HFFc6 (cell line): Measurements from ENCODE around the gene ADIPOR2. TPM values are rescaled to one million over a fixed set of nuclear protein-coding genes. Genes with fewer than 3 reads are reported as not detected.

Source experiments
- DNase-seq: peaks from one replicate; pipeline ENCODE4 v3.0.0-alpha.2; 2018
- H3K27ac Mint-ChIP-seq: 2 replicates; pipeline ENCODE4 v1.8.0; 2020; ENCODE audit warnings: mild to moderate bottlenecking, mixed read lengths
- H3K27me3 Mint-ChIP-seq: 2 replicates; pipeline ENCODE4 v1.8.0; 2021; ENCODE audit warnings: mild to moderate bottlenecking, moderate library complexity, mixed read lengths; ENCODE audit not compliant: insufficient read depth
- H3K36me3 Mint-ChIP-seq: 2 replicates; pipeline ENCODE4 v1.8.0; 2021; ENCODE audit warnings: low read depth, mixed read lengths
- H3K4me1 Mint-ChIP-seq: 2 replicates; pipeline ENCODE4 v1.8.0; 2020; ENCODE audit warnings: low read depth, mixed read lengths
- H3K4me3 Mint-ChIP-seq: 2 replicates; pipeline ENCODE4 v1.8.0; 2020; ENCODE audit warnings: mild to moderate bottlenecking, moderate library complexity, mixed read lengths
- H3K9me3 Mint-ChIP-seq: 2 replicates; pipeline ENCODE4 v1.8.0; 2020; ENCODE audit warnings: mild to moderate bottlenecking, mixed read lengths
- CTCF ChIP-seq: fragments of 200-600 bp; sonication (generic); IDR thresholded peaks from 2 replicates; pipeline ENCODE4 v1.5.0; 2021; ENCODE audit warnings: antibody characterized with exemption, mild to moderate bottlenecking
- total RNA-seq, 6 experiments: library from RNA; stranded (reverse); fragmentation: NEBNext Ultra II Directional; extraction: Animal tissue kit (Norgen Biotek cat#: 25700); gene quantifications; 2 replicates in 1 of 6; 3 replicates in 5 of 6; pipeline ENCODE4 v1.2.3, GENCODE V29; 2021

ADIPOR2 gene
- total RNA-seq, 6 experiments from 2014 or later: 38.9 to 50.1 (median 44.9) TPM

GRCh38 chr12:1716911-1717310 lies 26.0 kb downstream of the ADIPOR2 start:
- TF ChIP-seq CTCF: no peak
- peaks cover 27% of the 10 kb centered on the region for H3K4me1 Mint-ChIP-seq
- peaks cover 7% of the 10 kb centered on the region for H3K9me3 Mint-ChIP-seq
- peaks cover 34% of the 10 kb centered on the region for H3K36me3 Mint-ChIP-seq
- H3K27me3 Mint-ChIP-seq: no peaks in the 10 kb centered on the region
- H3K27ac Mint-ChIP-seq: no peak overlapping the region
- no peak for DNase-seq
- H3K4me3 Mint-ChIP-seq: no peak overlapping the region

GRCh38 chr12:1719139-1719538 lies 28.3 kb downstream of the ADIPOR2 start:
- Mint-ChIP-seq H3K27me3 (peaks cover 1% of the 10 kb centered on the region; the same call in 1 of the 2 replicates), H3K27ac (no peak overlapping the region), H3K9me3 (peaks cover 7% of the 10 kb centered on the region), H3K36me3 (peaks cover 23% of the 10 kb centered on the region), H3K4me3 (no peak overlapping the region), H3K4me1 (peaks cover 27% of the 10 kb centered on the region)
- DNase-seq: no peak
- TF ChIP-seq CTCF: no peak

DNA sequence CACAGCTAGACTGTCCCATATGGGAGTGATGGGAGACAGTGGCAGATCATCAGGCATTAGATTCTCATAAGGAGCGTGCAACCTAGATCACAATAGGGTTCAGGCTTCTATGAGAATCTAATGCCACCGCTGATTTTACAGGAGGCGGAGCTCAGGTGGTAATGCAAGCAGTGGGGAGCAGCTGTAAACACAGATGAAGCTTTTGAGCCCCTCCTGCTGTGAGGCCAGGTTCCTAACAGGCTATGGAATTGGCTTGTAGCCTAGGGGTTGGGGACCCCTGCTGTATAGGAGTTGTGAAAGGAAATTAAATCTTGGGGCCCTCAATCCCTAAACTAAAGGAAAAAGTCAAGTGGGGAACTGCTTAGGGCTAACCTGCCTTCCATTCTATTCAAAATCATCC lies 29.6 kb downstream of the ADIPOR2 start:
- TF ChIP-seq CTCF: no peak
- peaks cover 13% of the 10 kb centered on the region for H3K36me3 Mint-ChIP-seq
- no peaks in the 10 kb centered on the region for H3K9me3 Mint-ChIP-seq
- H3K4me1 Mint-ChIP-seq: peaks cover 27% of the 10 kb centered on the region
- peaks cover 1% of the 10 kb centered on the region; the same call in 1 of the 2 replicates for H3K27me3 Mint-ChIP-seq
- no peak overlapping the region for H3K27ac Mint-ChIP-seq
- H3K4me3 Mint-ChIP-seq: no peak overlapping the region
- DNase-seq: no peak

DNA sequence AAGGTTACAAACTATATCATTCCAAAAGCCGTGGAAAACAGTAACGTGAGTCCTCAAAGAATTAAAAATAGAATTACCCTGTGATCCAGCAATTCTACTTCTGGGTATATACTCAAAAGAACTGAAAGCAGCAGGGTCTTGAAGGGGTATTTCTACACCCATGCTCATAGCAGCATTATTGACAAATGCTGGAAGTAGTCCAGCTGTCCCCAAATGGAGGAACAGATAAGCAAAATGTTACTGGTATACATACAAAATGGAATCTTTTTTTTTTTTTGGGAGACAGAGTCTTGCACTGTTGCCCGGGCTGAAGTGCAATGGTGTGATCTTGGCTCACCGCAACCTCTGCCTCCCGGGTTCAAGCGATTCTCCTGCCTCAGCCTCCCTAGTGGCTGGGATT lies 32.9 kb downstream of the ADIPOR2 start:
- no peak overlapping the region for H3K4me3 Mint-ChIP-seq
- peaks cover 9% of the 10 kb centered on the region; the same call in 1 of the 2 replicates for H3K4me1 Mint-ChIP-seq
- TF ChIP-seq CTCF: no peak
- H3K27me3 Mint-ChIP-seq: peaks cover 1% of the 10 kb centered on the region; the same call in 1 of the 2 replicates
- peaks cover 5% of the 10 kb centered on the region; the same call in 1 of the 2 replicates for H3K36me3 Mint-ChIP-seq
- no peak overlapping the region for H3K27ac Mint-ChIP-seq
- H3K9me3 Mint-ChIP-seq: no peaks in the 10 kb centered on the region
- no peak for DNase-seq

- H3K4me1 Mint-ChIP-seq: peaks cover 7% of the 10 kb centered on the region; the same call in 1 of the 2 replicates
- no peak overlapping the region for H3K4me3 Mint-ChIP-seq
- DNase-seq: no peak
- peaks cover 5% of the 10 kb centered on the region; the same call in 1 of the 2 replicates for H3K36me3 Mint-ChIP-seq
- no peaks in the 10 kb centered on the region for H3K9me3 Mint-ChIP-seq
- H3K27me3 Mint-ChIP-seq: peaks cover 1% of the 10 kb centered on the region; the same call in 1 of the 2 replicates
- no peak for TF ChIP-seq CTCF
- H3K27ac Mint-ChIP-seq: no peak overlapping the region
These were observed 33.4 kb downstream of the ADIPOR2 start for GRCh38 chr12:1724250-1724649.

GRCh38 chr12:1726753-1727152 lies 35.9 kb downstream of the ADIPOR2 start:
- H3K4me3 Mint-ChIP-seq: no peak overlapping the region
- no peak overlapping the region for H3K27ac Mint-ChIP-seq
- no peaks in the 10 kb centered on the region for H3K4me1 Mint-ChIP-seq
- no peaks in the 10 kb centered on the region for H3K9me3 Mint-ChIP-seq
- peaks cover 5% of the 10 kb centered on the region; the same call in 1 of the 2 replicates for H3K36me3 Mint-ChIP-seq
- peaks cover 1% of the 10 kb centered on the region; the same call in 1 of the 2 replicates for H3K27me3 Mint-ChIP-seq
- no peak for TF ChIP-seq CTCF
- no peak for DNase-seq
